Kidney (tissue), 14 donors: ENCODE data around the gene XAB2. TPM values are rescaled to one million over a fixed set of nuclear protein-coding genes. Genes with fewer than 3 reads are reported as not detected.

ENCODE experiments used
- DNase-seq, 5 donors: peaks; one replicate each; pipeline ENCODE4 v3.0.0-alpha.2; 2013 to 2020
- FAIRE-seq: peaks from 2 replicates; lab custom pipeline; 2012; peaks lifted over from hg19 to GRCh38; lab: Jason Lieb, UNC
- H3K27ac ChIP-seq, 2 donors: one replicate each; pipeline ENCODE4 v1.7.0; 2013; ENCODE audit warnings: low read depth in 2 of 2, low read length in 2 of 2, inconsistent platforms in 1 of 2
- H3K27me3 ChIP-seq: one replicate; pipeline ENCODE4 v1.7.1; 2013; ENCODE audit warnings: low read length, inconsistent platforms; ENCODE audit not compliant: control insufficient read depth, insufficient read depth
- H3K36me3 ChIP-seq, 3 donors: one replicate each; pipeline versions ENCODE4 v1.7.0 to v1.7.1; 2013; ENCODE audit warnings: low read length in 3 of 3, control low read depth in 1 of 3, inconsistent platforms in 1 of 3; ENCODE audit not compliant: insufficient read depth in 3 of 3, control insufficient read depth in 2 of 3
- H3K4me1 ChIP-seq, 3 donors: one replicate each; pipeline versions ENCODE4 v1.7.0 to v1.7.1; 2013; ENCODE audit warnings: low read length in 3 of 3, inconsistent platforms in 1 of 3, low read depth in 1 of 3; ENCODE audit not compliant: control insufficient read depth in 2 of 3, insufficient read depth in 2 of 3
- H3K4me3 ChIP-seq, 3 donors: one replicate each; pipeline versions ENCODE4 v1.7.0 to v1.8.1; 2013; ENCODE audit warnings: low read length in 3 of 3, control low read depth in 1 of 3, inconsistent platforms in 1 of 3
- H3K9ac ChIP-seq, 3 donors: one replicate each; pipeline versions ENCODE4 v1.7.0 to v1.7.1; 2013; ENCODE audit warnings: low read length in 3 of 3, control low read depth in 1 of 3, inconsistent platforms in 1 of 3
- H3K9me3 ChIP-seq, 3 donors: one replicate each; pipeline versions ENCODE4 v1.7.0 to v1.7.1; 2013; ENCODE audit warnings: low read length in 3 of 3, control low read depth in 1 of 3, inconsistent platforms in 1 of 3; ENCODE audit not compliant: control insufficient read depth in 2 of 3, insufficient read depth in 1 of 3
- intact Hi-C: fragments of 100-400 bp; cut with DNase I; formaldehyde crosslinking; loops from one replicate; pipeline ENCODE4 v1.11.1; 2022
- polyA plus RNA-seq: library from polyadenylated mRNA; stranded (reverse); fragments of 350-450 nt; fragmentation: Illumina TruSeq; extraction: RNeasy Lipid Tissue Mini Kit (QIAGEN cat#74804); gene quantifications from one replicate; pipeline ENCODE4 v1.2.3, GENCODE V29; 2014; ENCODE audit warnings: low read depth, low replicate concordance; ENCODE audit not compliant: insufficient read depth
- total RNA-seq: library from RNA; stranded (reverse); fragmentation: NEBNext Ultra II Directional; extraction: Animal tissue kit (Norgen Biotek cat#: 25700); gene quantifications from one replicate; pipeline ENCODE4 v1.2.1, GENCODE V29; 2021
- TF ChIP-seq, protein P1 (sequence below): IDR thresholded peaks from 3 replicates; pipeline ENCODE4 v1.5.1; 2012; ENCODE audit warnings: mild to moderate bottlenecking, moderate library complexity, borderline replicate concordance; ENCODE audit not compliant: insufficient read depth; ENCODE audit errors: extremely low read depth
- donor health status: control.
- donor health status: control.
- donor health status: control.
- donor health status: control.
- donor health status: control.
- donor health status: DM: yes; HTN: yes; CAD: no.
- donor health status: Normal renal cell carcinoma (clear cell type).

Gene XAB2
- total and polyA plus RNA-seq, 2 donors from 2014 or later = 34.2 to 44.4 TPM

DNA sequence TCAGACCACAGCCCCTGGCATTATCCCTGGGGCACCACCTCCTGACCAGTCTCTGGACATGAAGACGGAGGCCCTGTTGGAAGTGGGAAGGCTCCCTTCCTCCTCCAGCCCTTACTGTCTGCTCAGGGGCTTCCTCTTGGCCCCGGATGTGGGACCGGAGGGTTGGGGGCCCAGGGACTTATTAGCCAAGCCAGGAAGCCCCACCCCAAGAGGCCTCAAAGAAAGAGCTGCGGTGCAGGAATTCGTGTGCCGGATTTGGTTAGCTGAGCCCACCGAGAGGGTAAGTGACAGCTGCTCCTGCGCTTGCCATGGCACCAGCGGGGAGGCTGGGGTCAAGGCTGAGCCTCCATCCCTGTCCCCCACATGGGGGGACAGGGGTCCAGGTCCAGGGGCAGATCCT is 39.5 kb upstream of the XAB2 start, which contains the start of gene RETN:
TSS of gene RETN (plus strand) at position 208 of the 400 bp plus-strand sequence. CDS start 278 bp downstream, outside the sequence.
- Histone ChIP-seq H3K4me3 (no peak within 1 kb of the TSS), H3K27me3 (peaks cover 2% of the 10 kb centered on the region), H3K9ac (no peak within 1 kb of the TSS), H3K27ac (no peak within 1 kb of the TSS), H3K4me1 (no peaks in the 10 kb centered on the region), H3K9me3 (no peaks in the 10 kb centered on the region), H3K36me3 (no peaks in the 10 kb centered on the region)
- intact Hi-C loops = no loop called here
- FAIRE-seq (no peak), DNase-seq (no peak)
- TF ChIP-seq, protein P1, sequence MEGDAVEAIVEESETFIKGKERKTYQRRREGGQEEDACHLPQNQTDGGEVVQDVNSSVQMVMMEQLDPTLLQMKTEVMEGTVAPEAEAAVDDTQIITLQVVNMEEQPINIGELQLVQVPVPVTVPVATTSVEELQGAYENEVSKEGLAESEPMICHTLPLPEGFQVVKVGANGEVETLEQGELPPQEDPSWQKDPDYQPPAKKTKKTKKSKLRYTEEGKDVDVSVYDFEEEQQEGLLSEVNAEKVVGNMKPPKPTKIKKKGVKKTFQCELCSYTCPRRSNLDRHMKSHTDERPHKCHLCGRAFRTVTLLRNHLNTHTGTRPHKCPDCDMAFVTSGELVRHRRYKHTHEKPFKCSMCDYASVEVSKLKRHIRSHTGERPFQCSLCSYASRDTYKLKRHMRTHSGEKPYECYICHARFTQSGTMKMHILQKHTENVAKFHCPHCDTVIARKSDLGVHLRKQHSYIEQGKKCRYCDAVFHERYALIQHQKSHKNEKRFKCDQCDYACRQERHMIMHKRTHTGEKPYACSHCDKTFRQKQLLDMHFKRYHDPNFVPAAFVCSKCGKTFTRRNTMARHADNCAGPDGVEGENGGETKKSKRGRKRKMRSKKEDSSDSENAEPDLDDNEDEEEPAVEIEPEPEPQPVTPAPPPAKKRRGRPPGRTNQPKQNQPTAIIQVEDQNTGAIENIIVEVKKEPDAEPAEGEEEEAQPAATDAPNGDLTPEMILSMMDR = no peak

DNA sequence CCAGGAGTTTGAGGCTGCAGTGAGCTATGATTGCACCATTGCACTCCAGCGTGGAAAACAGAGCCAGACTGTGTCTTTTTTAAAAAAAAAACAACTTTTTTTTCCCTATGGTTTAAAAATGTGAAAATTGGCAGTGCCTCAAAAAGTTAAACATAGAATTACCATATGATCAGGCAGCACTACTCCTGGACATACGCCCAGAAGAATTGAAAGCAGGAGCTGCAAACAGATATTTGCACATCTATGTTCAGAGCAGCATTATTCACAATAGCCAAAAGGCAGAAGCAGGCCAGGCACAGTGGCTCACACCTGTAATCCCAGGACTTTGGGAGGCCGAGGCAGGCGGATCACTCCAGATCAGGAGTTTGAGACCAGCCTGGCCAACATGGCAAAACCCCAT is 35.7 kb upstream of the XAB2 start:
- DNase-seq = no peak
- H3K27ac ChIP-seq = no peak overlapping the region
- peaks cover 2% of the 10 kb centered on the region for H3K27me3 ChIP-seq
- no peaks in the 10 kb centered on the region for H3K4me1 ChIP-seq
- no peaks in the 10 kb centered on the region for H3K36me3 ChIP-seq
- TF ChIP-seq, protein P1 = no peak
- H3K4me3 ChIP-seq = no peak overlapping the region
- no peaks in the 10 kb centered on the region for H3K9me3 ChIP-seq
- intact Hi-C loops = no loop called here
- H3K9ac ChIP-seq = no peak overlapping the region
- FAIRE-seq = no peak

DNA sequence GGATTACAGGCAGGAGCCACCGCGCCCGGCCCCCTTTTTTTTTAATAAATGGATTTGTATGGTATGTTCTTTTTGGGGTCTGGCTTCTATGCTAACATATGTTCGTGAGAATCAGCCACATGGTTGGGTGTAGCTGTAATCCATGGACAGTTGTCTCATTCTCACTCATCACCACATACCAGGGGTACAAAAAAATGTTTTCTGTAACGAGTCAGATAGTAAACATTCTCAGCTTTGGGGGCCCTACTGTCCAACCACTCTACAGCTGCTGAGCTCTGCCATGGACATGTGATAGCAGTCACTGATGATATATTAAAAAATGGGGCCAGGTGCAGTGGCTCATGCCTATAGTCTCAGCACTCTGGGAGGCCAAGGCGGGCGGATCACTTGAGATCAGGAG is 34.4 kb upstream of the XAB2 start:
- TF ChIP-seq, protein P1 = no peak
- Histone ChIP-seq H3K9ac (no peak overlapping the region), H3K36me3 (no peaks in the 10 kb centered on the region), H3K4me1 (no peaks in the 10 kb centered on the region), H3K27ac (no peak overlapping the region), H3K9me3 (no peaks in the 10 kb centered on the region), H3K27me3 (no peaks in the 10 kb centered on the region), H3K4me3 (no peak overlapping the region)
- FAIRE-seq = no peak
- intact Hi-C loops = no loop called here
- DNase-seq = no peak

DNA sequence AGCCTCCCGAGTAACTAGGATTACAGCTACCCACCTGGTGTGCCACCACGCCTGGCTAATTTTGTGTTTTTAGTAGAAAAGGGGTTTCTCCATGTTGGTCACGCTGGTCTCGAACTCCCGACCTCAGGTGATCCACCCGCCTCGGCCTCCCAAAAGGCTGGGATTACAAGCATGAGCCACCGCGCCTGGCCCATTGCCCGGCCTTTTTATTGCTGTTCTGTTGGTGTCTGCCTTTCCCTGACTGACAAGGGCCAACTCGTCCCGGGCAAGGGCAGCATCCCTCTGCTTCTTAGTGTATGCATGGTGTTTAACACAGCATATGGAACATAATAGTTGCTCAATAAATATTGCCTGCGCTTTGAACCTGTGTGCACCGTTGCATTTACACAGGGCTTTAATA is 33.3 kb upstream of the XAB2 start:
- Histone ChIP-seq H3K9me3 (no peaks in the 10 kb centered on the region), H3K27ac (no peak overlapping the region), H3K4me3 (no peak overlapping the region), H3K9ac (no peak overlapping the region), H3K36me3 (no peaks in the 10 kb centered on the region), H3K27me3 (no peaks in the 10 kb centered on the region), H3K4me1 (no peaks in the 10 kb centered on the region)
- intact Hi-C loops = no loop called here
- DNase-seq (no peak), FAIRE-seq (no peak)
- TF ChIP-seq, protein P1 = no peak
